K562 (cell line): ENCODE data around the gene NUBPL. TPM values are rescaled to one million over a fixed set of nuclear protein-coding genes. Genes with fewer than 3 reads are reported as not detected.
A peak's percentile ranks its signal among the peaks of the same experiment; 100 is the strongest.

ENCODE experiments used
- BDP1 ChIP-seq: IDR thresholded peaks from 3 replicates; pipeline ENCODE4 v1.6.1; 2011; ENCODE audit not compliant: insufficient read length, insufficient read depth
- NCOA2 ChIP-seq, 2 experiments: fragments of 450-650 bp; IDR thresholded peaks; 2 replicates each; pipeline ENCODE4 v1.6.1; 2018; ENCODE audit warnings: mild to moderate bottlenecking in 2 of 2, moderate library complexity in 1 of 2; ENCODE audit not compliant: partially characterized antibody in 2 of 2
- ZFX ChIP-seq: sonication (generic); formaldehyde crosslinking; IDR thresholded peaks from 2 replicates; pipeline ENCODE4 v1.8.0; 2022; ENCODE audit warnings: mild to moderate bottlenecking, missing genetic modification reagents, moderate library complexity
- ZNF445 ChIP-seq: fragments of 250-450 bp; sonication (Bioruptor Pico); IDR thresholded peaks from 2 replicates; pipeline ENCODE4 v1.4.0; 2020; ENCODE audit warnings: low read depth, mild to moderate bottlenecking, moderate library complexity
- polyA plus RNA-seq, 8 experiments: library from polyadenylated mRNA; depleted of rRNA in 4 of 8; stranded (reverse) in 5 of 8; unstranded in 3 of 8; fragments of >200 nt; fragmentation: Nextera tagmentation in 2 of 8; fragmentation: Illumina TruSeq in 1 of 8; extraction: Ambion mirVana in 2 of 8; extraction: Trizol in 1 of 8; gene quantifications; 2 replicates each; pipeline versions ENCODE4 v1.2.1 to v1.2.3, GENCODE V29; 2011 to 2014; ENCODE audit warnings: inconsistent platforms in 1 of 8, missing spikeins in 1 of 8
- total RNA-seq, 7 experiments: library from RNA; depleted of rRNA in 6 of 7; stranded (reverse); fragments of >200 nt in 6 of 7; fragmentation: Illumina TruSeq in 2 of 7; extraction: Trizol in 2 of 7; gene quantifications; 2 replicates each; pipeline versions ENCODE4 v1.2.1 to v1.2.3, GENCODE V29; 2011 to 2021; ENCODE audit warnings: low replicate concordance in 1 of 7
- TF ChIP-seq, protein P1 (sequence below), 2 experiments: fragments of 450-650 bp in 1 of 2; sonication (generic) in 1 of 2; formaldehyde crosslinking in 1 of 2; IDR thresholded peaks; 2 replicates each; pipeline versions ENCODE4 v1.7.1 to v1.9.0; 2016 to 2022; ENCODE audit warnings: inconsistent platforms in 1 of 2, mild to moderate bottlenecking in 1 of 2, missing genetic modification reagents in 1 of 2
- TF ChIP-seq, protein P2 (sequence below): fragments of 450-650 bp; IDR thresholded peaks from 2 replicates; pipeline ENCODE4 v1.6.1; 2016; ENCODE audit warnings: mild to moderate bottlenecking, moderate library complexity

The NUBPL gene
- total and polyA plus RNA-seq, 9 of the 15 experiments (the other 6 are each of a cell fraction or from before 2014, with no cell fraction given) = 3.2 to 8.7 (median 6.1) TPM

DNA sequence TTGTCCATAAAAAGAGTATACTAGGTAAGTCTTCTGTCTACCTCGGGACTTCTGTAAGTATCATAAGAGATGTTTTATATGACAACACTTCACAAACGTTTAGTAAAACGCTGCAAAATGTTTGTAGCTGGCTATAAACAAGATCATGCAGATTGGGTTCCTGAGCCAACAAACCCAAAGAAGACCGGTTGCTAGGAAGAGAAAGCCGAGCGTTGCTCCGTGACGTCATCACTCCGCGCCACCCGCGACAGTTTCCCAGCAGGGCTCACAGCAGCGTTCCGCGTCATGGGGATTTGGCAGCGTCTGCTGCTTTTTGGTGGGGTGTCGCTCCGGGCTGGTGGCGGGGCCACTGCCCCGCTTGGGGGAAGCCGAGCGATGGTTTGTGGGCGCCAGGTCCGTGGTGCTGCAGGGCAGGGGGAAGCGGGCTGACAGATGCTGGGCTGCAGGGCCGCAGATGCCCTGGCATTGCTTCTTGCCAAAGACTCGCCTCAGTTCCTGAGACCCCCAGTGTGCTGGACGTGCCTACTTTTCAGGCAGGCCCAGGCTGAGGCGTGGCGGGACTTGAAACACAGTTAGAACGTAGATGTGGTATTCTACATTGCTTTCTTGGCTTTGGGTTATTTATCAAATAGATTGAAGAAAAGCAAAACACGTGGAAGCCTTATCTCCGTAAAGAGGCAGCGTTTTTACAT, at the start of gene NUBPL (continued):
- TF ChIP-seq, protein P1, sequence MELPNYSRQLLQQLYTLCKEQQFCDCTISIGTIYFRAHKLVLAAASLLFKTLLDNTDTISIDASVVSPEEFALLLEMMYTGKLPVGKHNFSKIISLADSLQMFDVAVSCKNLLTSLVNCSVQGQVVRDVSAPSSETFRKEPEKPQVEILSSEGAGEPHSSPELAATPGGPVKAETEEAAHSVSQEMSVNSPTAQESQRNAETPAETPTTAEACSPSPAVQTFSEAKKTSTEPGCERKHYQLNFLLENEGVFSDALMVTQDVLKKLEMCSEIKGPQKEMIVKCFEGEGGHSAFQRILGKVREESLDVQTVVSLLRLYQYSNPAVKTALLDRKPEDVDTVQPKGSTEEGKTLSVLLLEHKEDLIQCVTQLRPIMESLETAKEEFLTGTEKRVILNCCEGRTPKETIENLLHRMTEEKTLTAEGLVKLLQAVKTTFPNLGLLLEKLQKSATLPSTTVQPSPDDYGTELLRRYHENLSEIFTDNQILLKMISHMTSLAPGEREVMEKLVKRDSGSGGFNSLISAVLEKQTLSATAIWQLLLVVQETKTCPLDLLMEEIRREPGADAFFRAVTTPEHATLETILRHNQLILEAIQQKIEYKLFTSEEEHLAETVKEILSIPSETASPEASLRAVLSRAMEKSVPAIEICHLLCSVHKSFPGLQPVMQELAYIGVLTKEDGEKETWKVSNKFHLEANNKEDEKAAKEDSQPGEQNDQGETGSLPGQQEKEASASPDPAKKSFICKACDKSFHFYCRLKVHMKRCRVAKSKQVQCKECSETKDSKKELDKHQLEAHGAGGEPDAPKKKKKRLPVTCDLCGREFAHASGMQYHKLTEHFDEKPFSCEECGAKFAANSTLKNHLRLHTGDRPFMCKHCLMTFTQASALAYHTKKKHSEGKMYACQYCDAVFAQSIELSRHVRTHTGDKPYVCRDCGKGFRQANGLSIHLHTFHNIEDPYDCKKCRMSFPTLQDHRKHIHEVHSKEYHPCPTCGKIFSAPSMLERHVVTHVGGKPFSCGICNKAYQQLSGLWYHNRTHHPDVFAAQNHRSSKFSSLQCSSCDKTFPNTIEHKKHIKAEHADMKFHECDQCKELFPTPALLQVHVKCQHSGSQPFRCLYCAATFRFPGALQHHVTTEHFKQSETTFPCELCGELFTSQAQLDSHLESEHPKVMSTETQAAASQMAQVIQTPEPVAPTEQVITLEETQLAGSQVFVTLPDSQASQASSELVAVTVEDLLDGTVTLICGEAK (IDR thresholded peaks at IDR 0.05) = no peak
- TF ChIP-seq, protein P1 (CRISPR knock-in tag; IDR thresholded peaks at IDR 0.05) = no peak
- no peak for TF ChIP-seq BDP1
- no peak for TF ChIP-seq NCOA2 (IDR thresholded peaks at IDR 0.05; ENCODE audit: partially characterized antibody in 2 of 2)
- no peak for TF ChIP-seq ZNF445 (CRISPR knock-in tag)
- TF ChIP-seq, protein P2, sequence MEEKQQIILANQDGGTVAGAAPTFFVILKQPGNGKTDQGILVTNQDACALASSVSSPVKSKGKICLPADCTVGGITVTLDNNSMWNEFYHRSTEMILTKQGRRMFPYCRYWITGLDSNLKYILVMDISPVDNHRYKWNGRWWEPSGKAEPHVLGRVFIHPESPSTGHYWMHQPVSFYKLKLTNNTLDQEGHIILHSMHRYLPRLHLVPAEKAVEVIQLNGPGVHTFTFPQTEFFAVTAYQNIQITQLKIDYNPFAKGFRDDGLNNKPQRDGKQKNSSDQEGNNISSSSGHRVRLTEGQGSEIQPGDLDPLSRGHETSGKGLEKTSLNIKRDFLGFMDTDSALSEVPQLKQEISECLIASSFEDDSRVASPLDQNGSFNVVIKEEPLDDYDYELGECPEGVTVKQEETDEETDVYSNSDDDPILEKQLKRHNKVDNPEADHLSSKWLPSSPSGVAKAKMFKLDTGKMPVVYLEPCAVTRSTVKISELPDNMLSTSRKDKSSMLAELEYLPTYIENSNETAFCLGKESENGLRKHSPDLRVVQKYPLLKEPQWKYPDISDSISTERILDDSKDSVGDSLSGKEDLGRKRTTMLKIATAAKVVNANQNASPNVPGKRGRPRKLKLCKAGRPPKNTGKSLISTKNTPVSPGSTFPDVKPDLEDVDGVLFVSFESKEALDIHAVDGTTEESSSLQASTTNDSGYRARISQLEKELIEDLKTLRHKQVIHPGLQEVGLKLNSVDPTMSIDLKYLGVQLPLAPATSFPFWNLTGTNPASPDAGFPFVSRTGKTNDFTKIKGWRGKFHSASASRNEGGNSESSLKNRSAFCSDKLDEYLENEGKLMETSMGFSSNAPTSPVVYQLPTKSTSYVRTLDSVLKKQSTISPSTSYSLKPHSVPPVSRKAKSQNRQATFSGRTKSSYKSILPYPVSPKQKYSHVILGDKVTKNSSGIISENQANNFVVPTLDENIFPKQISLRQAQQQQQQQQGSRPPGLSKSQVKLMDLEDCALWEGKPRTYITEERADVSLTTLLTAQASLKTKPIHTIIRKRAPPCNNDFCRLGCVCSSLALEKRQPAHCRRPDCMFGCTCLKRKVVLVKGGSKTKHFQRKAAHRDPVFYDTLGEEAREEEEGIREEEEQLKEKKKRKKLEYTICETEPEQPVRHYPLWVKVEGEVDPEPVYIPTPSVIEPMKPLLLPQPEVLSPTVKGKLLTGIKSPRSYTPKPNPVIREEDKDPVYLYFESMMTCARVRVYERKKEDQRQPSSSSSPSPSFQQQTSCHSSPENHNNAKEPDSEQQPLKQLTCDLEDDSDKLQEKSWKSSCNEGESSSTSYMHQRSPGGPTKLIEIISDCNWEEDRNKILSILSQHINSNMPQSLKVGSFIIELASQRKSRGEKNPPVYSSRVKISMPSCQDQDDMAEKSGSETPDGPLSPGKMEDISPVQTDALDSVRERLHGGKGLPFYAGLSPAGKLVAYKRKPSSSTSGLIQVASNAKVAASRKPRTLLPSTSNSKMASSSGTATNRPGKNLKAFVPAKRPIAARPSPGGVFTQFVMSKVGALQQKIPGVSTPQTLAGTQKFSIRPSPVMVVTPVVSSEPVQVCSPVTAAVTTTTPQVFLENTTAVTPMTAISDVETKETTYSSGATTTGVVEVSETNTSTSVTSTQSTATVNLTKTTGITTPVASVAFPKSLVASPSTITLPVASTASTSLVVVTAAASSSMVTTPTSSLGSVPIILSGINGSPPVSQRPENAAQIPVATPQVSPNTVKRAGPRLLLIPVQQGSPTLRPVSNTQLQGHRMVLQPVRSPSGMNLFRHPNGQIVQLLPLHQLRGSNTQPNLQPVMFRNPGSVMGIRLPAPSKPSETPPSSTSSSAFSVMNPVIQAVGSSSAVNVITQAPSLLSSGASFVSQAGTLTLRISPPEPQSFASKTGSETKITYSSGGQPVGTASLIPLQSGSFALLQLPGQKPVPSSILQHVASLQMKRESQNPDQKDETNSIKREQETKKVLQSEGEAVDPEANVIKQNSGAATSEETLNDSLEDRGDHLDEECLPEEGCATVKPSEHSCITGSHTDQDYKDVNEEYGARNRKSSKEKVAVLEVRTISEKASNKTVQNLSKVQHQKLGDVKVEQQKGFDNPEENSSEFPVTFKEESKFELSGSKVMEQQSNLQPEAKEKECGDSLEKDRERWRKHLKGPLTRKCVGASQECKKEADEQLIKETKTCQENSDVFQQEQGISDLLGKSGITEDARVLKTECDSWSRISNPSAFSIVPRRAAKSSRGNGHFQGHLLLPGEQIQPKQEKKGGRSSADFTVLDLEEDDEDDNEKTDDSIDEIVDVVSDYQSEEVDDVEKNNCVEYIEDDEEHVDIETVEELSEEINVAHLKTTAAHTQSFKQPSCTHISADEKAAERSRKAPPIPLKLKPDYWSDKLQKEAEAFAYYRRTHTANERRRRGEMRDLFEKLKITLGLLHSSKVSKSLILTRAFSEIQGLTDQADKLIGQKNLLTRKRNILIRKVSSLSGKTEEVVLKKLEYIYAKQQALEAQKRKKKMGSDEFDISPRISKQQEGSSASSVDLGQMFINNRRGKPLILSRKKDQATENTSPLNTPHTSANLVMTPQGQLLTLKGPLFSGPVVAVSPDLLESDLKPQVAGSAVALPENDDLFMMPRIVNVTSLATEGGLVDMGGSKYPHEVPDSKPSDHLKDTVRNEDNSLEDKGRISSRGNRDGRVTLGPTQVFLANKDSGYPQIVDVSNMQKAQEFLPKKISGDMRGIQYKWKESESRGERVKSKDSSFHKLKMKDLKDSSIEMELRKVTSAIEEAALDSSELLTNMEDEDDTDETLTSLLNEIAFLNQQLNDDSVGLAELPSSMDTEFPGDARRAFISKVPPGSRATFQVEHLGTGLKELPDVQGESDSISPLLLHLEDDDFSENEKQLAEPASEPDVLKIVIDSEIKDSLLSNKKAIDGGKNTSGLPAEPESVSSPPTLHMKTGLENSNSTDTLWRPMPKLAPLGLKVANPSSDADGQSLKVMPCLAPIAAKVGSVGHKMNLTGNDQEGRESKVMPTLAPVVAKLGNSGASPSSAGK = peak; percentile 15; the same call in 1 of the 2 replicates
- peak; percentile 90 for TF ChIP-seq ZFX (CRISPR knock-in tag)
